ENCODE measurements around the gene ELF2. TPM values are rescaled to one million over a fixed set of nuclear protein-coding genes. Genes with fewer than 3 reads are reported as not detected.

Gene ELF2
- total and polyA plus RNA-seq, 2 donors (not counting 3 experiments of a cell fraction or from before 2014, with no cell fraction given), result 16.4 to 35.1 TPM

GRCh38 chr4:139208404-139208945 is 31.5 kb upstream of the ELF2 start:
- H2AFZ ChIP-seq (ENCODE audit: low read depth, low read length), result no peak overlapping the region
- no peaks in the 10 kb centered on the region for H3K36me3 ChIP-seq (ENCODE audit: control insufficient read depth in 2 of 2, extremely low read depth in 1 of 2, insufficient read depth in 2 of 2, low read length in 2 of 2)
- TF ChIP-seq POLR2A (IDR thresholded peaks at IDR 0.05; ENCODE audit: low read depth, low read length), result no peak
- no peak for TF ChIP-seq FOS (IDR thresholded peaks at IDR 0.05; ENCODE audit: borderline replicate concordance, insufficient read depth, low read length)
- TF ChIP-seq JUN (IDR thresholded peaks at IDR 0.05; ENCODE audit: borderline replicate concordance, insufficient read depth, insufficient read length, low read depth), result no peak
- TF ChIP-seq EZH2 (IDR thresholded peaks at IDR 0.05; ENCODE audit: borderline replicate concordance, low read depth, low read length, severe bottlenecking), result no peak
- TF ChIP-seq CTCF (IDR thresholded peaks at IDR 0.05; ENCODE audit: extremely low read depth in 1 of 2, insufficient read depth in 1 of 2, low read depth in 1 of 2, low read length in 2 of 2), result no peak
- no peak for TF ChIP-seq MYC (IDR thresholded peaks at IDR 0.05; ENCODE audit: low read depth, low read length)
- TF ChIP-seq GATA2 (IDR thresholded peaks at IDR 0.05; ENCODE audit: insufficient read depth, insufficient read length, low read depth, low read length), result no peak
- TF ChIP-seq POLR2AphosphoS5 (IDR thresholded peaks at IDR 0.05; ENCODE audit: insufficient read depth, low read depth, low read length), result no peak
- no peak for TF ChIP-seq MAX (IDR thresholded peaks at IDR 0.05; ENCODE audit: insufficient read depth, insufficient read length)
- H3K9ac ChIP-seq (replicated peaks; ENCODE audit: extremely low read depth, insufficient read depth, low read length), result no peak overlapping the region
- H3K4me3 ChIP-seq (replicated peaks in 1 of 3; ENCODE audit: insufficient read depth in 1 of 3, low read depth in 1 of 3, low read length in 3 of 3), result no peak overlapping the region
- H3K9me1 ChIP-seq (replicated peaks; ENCODE audit: control insufficient read depth, extremely low read depth, insufficient read depth, low read length), result peaks cover 3% of the 10 kb centered on the region
- no peaks in the 10 kb centered on the region for H3K27me3 ChIP-seq (ENCODE audit: control insufficient read depth in 2 of 2, insufficient read depth in 2 of 2, low read length in 2 of 2)
- no peak overlapping the region for H3K4me2 ChIP-seq (ENCODE audit: insufficient read depth, low read length)
- ChIA-PET CTCF (no interaction called here), POLR2A (no interaction called here)
- no peaks in the 10 kb centered on the region for H3K4me1 ChIP-seq (ENCODE audit: control insufficient read depth, extremely low read depth, insufficient read depth, low read length)
- H3K9me3 ChIP-seq (replicated peaks; ENCODE audit: control insufficient read depth, insufficient read depth, low read length), result no peaks in the 10 kb centered on the region
- no peak overlapping the region for H3K27ac ChIP-seq (ENCODE audit: insufficient read depth, low read depth, low read length)
- DNase-seq (ENCODE audit: low read depth, low spot score), result no peak
- no peak for FAIRE-seq
- intact Hi-C loops (cut with micrococcal nuclease), result no loop called here
- dilution Hi-C loops (cut with MboI; ENCODE audit: extremely low pct_ligation_motif_present, low sequenced_read_pairs), result no loop called here
- no TSS peak for BruUV-seq (replicated peaks)
- no peaks in the 10 kb centered on the region for H4K20me1 ChIP-seq (replicated peaks; ENCODE audit: control insufficient read depth, extremely low read depth, insufficient read depth, low read length)
- no peaks in the 10 kb centered on the region for H3K79me2 ChIP-seq (ENCODE audit: control insufficient read depth, insufficient read depth, low read length)
